Psoas muscle (tissue), 8 donors: ENCODE results near the gene MYOT. TPM values are rescaled to one million over a fixed set of nuclear protein-coding genes. Genes with fewer than 3 reads are reported as not detected.

Experiments used
- ATAC-seq, 4 donors: fragments of 200-7000 bp; cut with Tn5 transposase; one replicate each; pipeline ENCODE4 v1.9.1; 2020; ENCODE audit warnings: moderate library complexity in 3 of 4, mild to moderate bottlenecking in 2 of 4
- DNase-seq, 2 donors: peaks; one replicate each; pipeline ENCODE4 v3.0.0-alpha.2; 2020
- H3K27ac ChIP-seq: fragments of 200-600 bp; one replicate; pipeline ENCODE4 v1.8.0; 2022
- H3K27me3 ChIP-seq, 3 donors: fragments of 200-600 bp in 1 of 3; one replicate each; pipeline versions ENCODE4 v1.6.1 to v1.8.0; 2013 to 2022; ENCODE audit warnings: low read length in 2 of 3, mild to moderate bottlenecking in 2 of 3, moderate library complexity in 1 of 3; ENCODE audit not compliant: insufficient read depth in 3 of 3
- H3K36me3 ChIP-seq, 2 donors: fragments of 200-600 bp in 1 of 2; one replicate each; pipeline versions ENCODE4 v1.6.1 to v1.8.0; 2013 to 2022; ENCODE audit warnings: low read depth in 1 of 2, mild to moderate bottlenecking in 1 of 2, moderate library complexity in 1 of 2; ENCODE audit not compliant: insufficient read depth in 1 of 2
- H3K4me1 ChIP-seq: fragments of 200-600 bp; one replicate; pipeline ENCODE4 v1.8.0; 2022
- H3K4me3 ChIP-seq: fragments of 200-600 bp; one replicate; pipeline ENCODE4 v1.8.0; 2022; ENCODE audit warnings: mild to moderate bottlenecking
- H3K9me3 ChIP-seq: fragments of 200-600 bp; one replicate; pipeline ENCODE4 v1.8.0; 2022
- CTCF ChIP-seq: fragments of 200-600 bp; IDR thresholded peaks from one replicate; pipeline ENCODE4 v1.8.0; 2022; ENCODE audit warnings: antibody characterized with exemption
- WGBS, 3 donors: extraction: QIAGEN DNeasy Blood & Tissue Kit; methylation state at CpG; one replicate each; pipeline versions ENCODE4 v1.1.6 to v1.1.7; 2013; 5-methylcytosine and 5-hydroxymethylcytosine counted together
- intact Hi-C, 2 donors: fragments of 100-400 bp; cut with DNase I; formaldehyde crosslinking; loops; one replicate each; pipeline versions ENCODE4 v1.11.0 to v1.14.2; 2022
- polyA plus RNA-seq, 3 donors: library from polyadenylated mRNA; stranded (reverse); fragments of 200-250 nt; gene quantifications; one replicate each; pipeline ENCODE4 v1.2.3, GENCODE V29; 2013
- total RNA-seq, 4 donors: library from RNA; stranded (reverse); fragmentation: NEBNext Ultra II Directional in 2 of 4; extraction: Animal tissue kit (Norgen Biotek cat#: 25700) in 2 of 4; gene quantifications; one replicate each; pipeline versions ENCODE4 v1.2.1 to v1.2.4, GENCODE V29; 2021 to 2023
- donor health status: healthy with polysubstance abuse.
- donor health status: DM: no; HTN: no; CAD: no; lungs with moderate emphysema.
- donor health status: Bipolar disorder and iron deficiency.
- donor health status: healthy.
- donor health status: DM: yes; HTN: yes; CAD: no.
- donor health status: DM: no; HTN: no; CAD: no.
- donor health status: DM: no; HTN: no; CAD: no.
- donor health status: DM: yes; HTN: yes; CAD: no.

The MYOT gene
- total and polyA plus RNA-seq, 7 donors: 94.2 to 1,288 (median 775) TPM

DNA sequence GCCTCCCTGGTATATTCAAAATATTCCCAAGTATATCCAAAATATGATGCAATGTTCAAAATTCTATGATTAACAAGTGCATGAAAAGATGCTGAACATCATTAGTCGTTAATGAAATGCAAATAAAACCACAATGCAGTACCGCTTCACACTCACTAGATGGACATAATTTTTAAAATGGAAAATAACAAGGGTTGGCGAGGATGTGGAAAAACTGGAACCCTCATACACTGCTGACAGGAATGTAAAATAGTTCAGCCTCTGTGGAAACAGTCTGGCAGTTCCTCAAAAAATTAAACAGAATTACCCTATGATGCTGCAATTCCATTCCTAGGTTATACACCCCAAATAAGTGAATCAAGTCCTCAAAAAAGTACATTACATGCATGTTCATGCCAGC is 36.1 kb upstream of the MYOT start:
- WGBS, 3 donors: 39 to 46% (median 44%) methylated on average over 3 of the region's 3 CpGs
- DNase-seq (no peak), ATAC-seq (peak in 2 of 4 donors; percentile 27 to 49)
- no peak overlapping the region for H3K4me3 ChIP-seq
- no peaks in the 10 kb centered on the region for H3K27me3 ChIP-seq
- no peaks in the 10 kb centered on the region for H3K9me3 ChIP-seq
- TF ChIP-seq CTCF: peak; percentile 35
- intact Hi-C loops: no loop called here
- peak overlapping the region; percentile 94 for H3K27ac ChIP-seq
- no peaks in the 10 kb centered on the region for H3K36me3 ChIP-seq
- H3K4me1 ChIP-seq: peaks cover 55% of the 10 kb centered on the region

DNA sequence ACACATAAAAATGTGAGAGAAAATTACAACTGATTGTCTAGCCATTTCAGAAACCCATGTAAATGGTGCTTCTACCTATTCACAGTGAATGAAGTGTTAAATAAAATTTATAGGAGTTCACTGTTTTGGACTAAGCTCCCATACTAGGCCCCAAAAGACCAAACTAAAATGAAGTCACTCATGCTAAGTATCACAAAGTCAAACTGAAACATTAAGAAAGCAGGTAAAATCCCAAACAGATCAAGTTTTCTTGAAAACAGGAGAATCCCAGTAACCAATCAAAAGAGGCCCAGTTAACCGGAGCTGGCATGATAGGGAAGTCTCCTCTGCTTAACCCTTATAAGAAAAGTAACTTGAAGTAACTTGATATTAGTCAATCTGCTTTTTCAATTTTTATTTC is 35.2 kb upstream of the MYOT start:
- no peak for ATAC-seq
- Histone ChIP-seq H3K27ac (peak overlapping the region; percentile 94), H3K9me3 (no peaks in the 10 kb centered on the region), H3K4me3 (no peak overlapping the region), H3K4me1 (peaks cover 56% of the 10 kb centered on the region), H3K27me3 (no peaks in the 10 kb centered on the region), H3K36me3 (no peaks in the 10 kb centered on the region)
- DNase-seq: no peak
- intact Hi-C loops: no loop called here
- WGBS, 3 donors: 30 to 72% (median 40%) methylated on average over 1 of the region's 1 CpG
- no peak for TF ChIP-seq CTCF

- H3K9me3 ChIP-seq: no peaks in the 10 kb centered on the region
- TF ChIP-seq CTCF: no peak
- no peaks in the 10 kb centered on the region for H3K27me3 ChIP-seq
- no peaks in the 10 kb centered on the region for H3K36me3 ChIP-seq
- peak overlapping the region; percentile 94 for H3K27ac ChIP-seq
- ATAC-seq (peak; percentile 60 to 71 (median 68)), DNase-seq (no peak)
- H3K4me1 ChIP-seq: peaks cover 56% of the 10 kb centered on the region
- 22 to 24% (median 24%) methylated on average over 1 of the region's 1 CpG for WGBS, 3 donors
- intact Hi-C loops: no loop called here
- H3K4me3 ChIP-seq: no peak overlapping the region
Observed at GRCh38 chr5:137833463-137833862, 34.2 kb upstream of the MYOT start.

DNA sequence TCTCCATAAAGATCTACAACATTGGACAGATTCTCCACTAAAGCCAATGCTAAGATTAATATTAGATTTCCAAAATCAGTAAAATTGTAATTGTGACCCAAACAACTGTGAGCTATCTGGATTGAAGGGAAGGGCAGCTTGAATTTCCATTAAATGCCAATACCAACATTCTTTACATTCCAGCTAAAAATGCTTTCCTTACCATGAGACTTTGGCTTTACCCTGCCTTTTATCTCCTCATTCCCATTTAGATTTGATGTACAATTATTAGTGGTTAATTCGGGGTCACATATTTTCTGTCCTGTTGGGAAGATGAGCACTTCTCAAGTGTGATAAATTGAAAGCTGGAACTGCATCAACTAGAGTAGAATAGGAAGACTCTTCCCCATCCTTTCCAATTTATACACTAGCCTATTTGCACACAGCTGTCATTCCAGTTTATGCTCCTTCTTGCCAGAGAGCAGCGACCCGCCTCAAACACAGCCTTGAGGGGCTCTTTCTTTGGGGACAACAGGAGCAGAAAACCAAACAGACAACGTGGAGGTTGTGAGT is 33.1 kb upstream of the MYOT start:
- Histone ChIP-seq H3K27me3 (no peaks in the 10 kb centered on the region), H3K4me3 (no peak overlapping the region), H3K9me3 (no peaks in the 10 kb centered on the region), H3K27ac (peak overlapping the region; percentile 94), H3K4me1 (peaks cover 62% of the 10 kb centered on the region), H3K36me3 (no peaks in the 10 kb centered on the region)
- WGBS, 3 donors: 29 to 37% (median 32%) methylated on average over 4 of the region's 4 CpGs
- ATAC-seq (no peak), DNase-seq (no peak)
- TF ChIP-seq CTCF: no peak
- intact Hi-C loops: loop anchor here in 1 of 2 donors (5.0 kb wide), 1 partner anchor 38 kb away; no protein-coding TSS in a partner anchor

DNA sequence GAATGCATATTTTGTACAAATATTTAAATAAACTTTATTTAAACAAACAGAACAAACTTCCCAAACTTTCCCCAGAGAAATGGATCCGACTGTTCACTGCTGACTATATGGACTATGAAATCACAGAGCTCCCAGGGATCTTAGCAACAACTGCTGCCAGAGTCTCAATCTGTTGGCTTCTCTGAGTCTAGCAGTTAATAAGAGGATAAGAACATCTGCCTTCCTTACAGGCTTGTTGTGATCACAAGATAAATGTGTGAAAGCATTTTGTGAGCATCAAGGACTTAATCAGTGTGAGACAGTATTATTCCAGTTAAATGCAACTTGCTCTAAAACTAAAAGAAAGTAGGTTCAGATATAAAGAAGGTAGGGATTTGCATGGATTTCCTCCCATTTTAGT is 31.4 kb upstream of the MYOT start:
- 20 to 23% (median 21%) methylated on average over 1 of the region's 1 CpG for WGBS, 3 donors
- Histone ChIP-seq H3K4me1 (peaks cover 69% of the 10 kb centered on the region), H3K4me3 (no peak overlapping the region), H3K9me3 (no peaks in the 10 kb centered on the region), H3K27ac (peak overlapping the region; percentile 94), H3K36me3 (no peaks in the 10 kb centered on the region), H3K27me3 (no peaks in the 10 kb centered on the region)
- no peak for TF ChIP-seq CTCF
- DNase-seq: no peak
- ATAC-seq: peak in 3 of 4 donors; percentile 15 to 32 (median 27)
- intact Hi-C loops: loop anchor here (2.0 to 5.0 kb wide), 2 partner anchors 35 to 36 kb away; no protein-coding TSS in a partner anchor
